HK-2 (cell line): Measurements from ENCODE around the gene WDR6.

Experiments used
- DNase-seq: peaks from one replicate; pipeline ENCODE4 v3.0.0-alpha.2; 2018; ENCODE audit not compliant: unreplicated experiment

The WDR6 gene, protein sequence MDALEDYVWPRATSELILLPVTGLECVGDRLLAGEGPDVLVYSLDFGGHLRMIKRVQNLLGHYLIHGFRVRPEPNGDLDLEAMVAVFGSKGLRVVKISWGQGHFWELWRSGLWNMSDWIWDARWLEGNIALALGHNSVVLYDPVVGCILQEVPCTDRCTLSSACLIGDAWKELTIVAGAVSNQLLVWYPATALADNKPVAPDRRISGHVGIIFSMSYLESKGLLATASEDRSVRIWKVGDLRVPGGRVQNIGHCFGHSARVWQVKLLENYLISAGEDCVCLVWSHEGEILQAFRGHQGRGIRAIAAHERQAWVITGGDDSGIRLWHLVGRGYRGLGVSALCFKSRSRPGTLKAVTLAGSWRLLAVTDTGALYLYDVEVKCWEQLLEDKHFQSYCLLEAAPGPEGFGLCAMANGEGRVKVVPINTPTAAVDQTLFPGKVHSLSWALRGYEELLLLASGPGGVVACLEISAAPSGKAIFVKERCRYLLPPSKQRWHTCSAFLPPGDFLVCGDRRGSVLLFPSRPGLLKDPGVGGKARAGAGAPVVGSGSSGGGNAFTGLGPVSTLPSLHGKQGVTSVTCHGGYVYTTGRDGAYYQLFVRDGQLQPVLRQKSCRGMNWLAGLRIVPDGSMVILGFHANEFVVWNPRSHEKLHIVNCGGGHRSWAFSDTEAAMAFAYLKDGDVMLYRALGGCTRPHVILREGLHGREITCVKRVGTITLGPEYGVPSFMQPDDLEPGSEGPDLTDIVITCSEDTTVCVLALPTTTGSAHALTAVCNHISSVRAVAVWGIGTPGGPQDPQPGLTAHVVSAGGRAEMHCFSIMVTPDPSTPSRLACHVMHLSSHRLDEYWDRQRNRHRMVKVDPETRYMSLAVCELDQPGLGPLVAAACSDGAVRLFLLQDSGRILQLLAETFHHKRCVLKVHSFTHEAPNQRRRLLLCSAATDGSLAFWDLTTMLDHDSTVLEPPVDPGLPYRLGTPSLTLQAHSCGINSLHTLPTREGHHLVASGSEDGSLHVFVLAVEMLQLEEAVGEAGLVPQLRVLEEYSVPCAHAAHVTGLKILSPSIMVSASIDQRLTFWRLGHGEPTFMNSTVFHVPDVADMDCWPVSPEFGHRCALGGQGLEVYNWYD

DNA sequence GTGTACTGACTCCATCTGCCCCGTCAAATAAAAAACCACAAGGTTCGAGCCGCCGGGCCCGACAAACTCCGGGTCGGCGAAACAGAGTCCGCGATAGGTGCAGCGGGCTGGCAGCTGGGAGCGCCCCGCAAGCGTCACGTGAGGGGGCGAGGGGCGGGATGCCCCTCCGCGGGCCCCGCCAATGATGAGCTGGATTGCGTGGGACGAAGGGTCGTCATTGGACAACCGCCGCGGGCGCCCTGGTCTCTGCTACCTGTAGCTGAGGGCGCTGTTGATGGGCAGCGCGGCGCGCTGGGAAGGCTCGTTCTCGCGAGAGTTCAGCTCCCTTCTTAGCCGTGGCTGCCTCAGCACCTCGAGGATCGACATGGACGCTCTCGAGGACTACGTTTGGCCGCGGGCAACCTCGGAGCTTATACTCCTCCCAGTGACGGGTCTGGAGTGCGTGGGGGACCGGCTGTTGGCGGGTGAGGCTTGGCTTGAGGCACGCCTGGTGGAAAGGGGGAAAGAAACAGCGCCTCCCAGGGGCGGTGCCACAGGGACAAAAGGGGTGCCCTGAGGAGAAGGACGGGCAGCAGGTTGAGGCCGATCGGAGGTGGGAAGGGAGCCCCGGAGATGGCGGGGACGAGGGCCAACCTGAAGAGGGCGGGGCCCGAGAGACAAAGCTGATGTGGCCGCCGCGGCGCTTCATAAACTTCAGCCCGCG is at the start of gene WDR6:
Gene WDR6, plus strand, starts transcription at position 324 of the 703 bp plus-strand sequence. Its CDS starts 41 bp downstream, at position 365.
- peak; percentile 94 for DNase-seq

DNA sequence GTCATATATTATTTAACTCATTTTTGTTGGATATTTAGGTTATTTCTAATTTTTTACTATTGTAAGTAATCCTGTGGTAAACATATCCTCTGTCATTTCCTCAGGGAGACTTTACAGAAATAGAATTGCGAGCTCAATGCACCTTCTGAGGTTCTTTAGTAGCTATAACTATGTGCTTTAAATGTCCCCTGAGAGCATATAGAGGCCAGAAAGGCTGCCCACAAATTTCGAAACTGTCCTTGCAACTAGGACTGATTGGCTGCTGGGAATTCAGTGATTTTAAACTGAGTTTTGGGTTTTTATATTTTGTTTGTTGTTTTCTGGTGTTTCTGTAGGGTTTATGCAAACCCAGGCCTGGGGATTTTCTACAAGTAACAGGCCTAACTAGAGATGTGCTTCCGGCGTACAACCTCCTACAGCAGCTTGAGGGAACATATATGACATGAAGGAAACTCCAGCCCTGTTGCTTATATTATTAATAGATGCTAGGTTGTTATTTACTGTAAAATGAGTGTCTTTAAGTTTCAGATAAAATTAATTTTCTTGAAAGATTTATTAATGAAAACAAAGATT is 46.3 kb upstream of the WDR6 start:
- no peak for DNase-seq

DNA sequence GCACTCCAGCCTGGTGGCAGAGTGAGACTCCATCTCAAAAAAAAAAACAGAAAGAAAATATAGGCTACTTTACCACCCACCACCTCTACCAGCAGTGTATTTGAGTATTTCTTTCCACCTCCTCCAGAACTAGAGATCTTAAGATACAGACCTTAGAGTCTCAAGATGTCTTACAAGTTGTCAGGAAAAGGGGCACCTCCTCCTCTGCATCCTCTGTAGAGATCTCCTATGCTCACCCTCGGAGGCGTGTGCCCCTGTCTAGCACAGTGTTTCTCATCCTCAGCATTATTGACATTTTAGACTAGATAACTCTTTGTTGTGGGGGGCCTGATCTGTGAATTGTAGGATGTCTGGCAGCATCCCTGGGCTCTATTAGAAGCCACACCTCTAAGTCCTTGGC is 44.9 kb upstream of the WDR6 start:
- no peak for DNase-seq

DNA sequence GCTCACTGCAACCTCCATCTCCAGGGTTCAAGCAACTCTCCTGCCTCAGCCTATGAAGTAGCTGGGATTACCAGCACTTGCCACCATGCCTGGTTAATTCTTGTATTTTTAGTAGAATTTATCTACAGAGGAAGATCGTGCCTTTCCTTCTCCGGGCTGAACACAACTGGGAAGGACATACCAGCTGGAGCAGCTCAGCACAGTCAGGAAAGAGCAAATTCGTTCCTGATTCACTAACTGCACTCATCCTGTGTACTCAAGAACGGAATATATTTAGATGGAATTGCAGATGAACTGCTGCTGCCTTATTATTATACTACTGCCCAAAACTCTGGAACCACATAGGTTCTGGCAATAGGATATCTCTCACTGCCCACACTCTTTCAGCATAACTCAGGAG is 44.3 kb upstream of the WDR6 start:
- DNase-seq = no peak

DNA sequence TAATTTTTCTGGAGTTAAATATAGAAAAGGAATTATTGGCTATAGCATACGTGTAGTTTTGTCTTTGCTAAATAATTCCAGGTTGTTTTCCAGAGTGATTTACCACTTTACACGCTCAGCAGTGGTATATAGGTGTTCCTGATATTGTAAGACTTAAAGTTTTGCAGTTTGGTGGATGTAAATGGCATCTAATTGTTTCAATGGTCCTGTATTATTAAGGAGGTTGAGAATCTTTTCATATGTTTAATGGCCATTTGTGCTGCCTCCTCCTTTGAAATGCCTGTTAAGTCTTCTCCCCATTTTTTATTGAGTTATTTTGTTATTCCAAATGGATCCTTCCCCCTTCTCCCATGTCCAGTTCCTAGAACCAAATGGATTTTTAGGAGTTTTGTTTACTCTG is 43.6 kb upstream of the WDR6 start:
- DNase-seq = no peak

DNA sequence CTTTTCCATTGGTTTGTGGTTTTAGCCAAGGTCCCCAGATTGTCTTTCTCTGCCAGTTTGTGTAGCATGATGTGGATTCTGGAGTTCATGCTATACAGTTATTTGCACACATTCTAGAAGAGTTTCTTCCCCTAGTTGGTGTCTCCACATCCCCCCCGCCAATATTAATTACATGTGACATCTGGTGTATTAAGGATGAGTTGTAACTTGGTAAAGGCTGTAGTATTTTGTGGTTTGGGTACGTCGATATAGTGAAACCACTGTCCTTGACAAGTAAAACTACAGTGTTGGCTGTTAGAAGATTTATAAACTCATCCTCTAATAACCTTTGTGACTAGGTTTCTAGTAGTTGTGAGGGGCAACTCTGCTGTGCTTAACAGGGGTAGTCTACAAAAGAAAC is 40.8 kb upstream of the WDR6 start:
- DNase-seq = no peak

DNA sequence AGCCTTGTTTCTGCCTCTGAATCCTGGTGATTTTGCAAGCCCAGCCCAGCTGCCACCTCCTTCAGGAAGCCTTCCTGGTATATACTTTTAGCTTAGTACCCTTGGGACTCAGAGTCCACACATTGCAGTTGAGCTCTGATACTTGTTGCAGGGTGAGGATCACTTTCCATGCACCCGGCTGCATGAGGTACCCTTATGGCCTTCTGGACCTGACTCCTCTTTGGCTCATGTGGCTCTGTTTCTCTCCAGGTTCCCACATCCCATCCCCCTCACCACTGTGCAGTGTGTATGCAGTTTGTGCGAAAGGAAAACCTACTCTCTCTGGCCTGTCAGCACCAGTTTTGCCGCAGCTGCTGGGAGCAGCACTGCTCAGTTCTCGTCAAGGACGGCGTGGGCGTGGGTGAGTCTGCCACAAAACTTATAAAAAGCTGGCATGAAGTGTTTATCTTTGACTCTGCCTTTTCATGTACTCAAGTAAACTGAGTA is 40.3 kb upstream of the WDR6 start:
- no peak for DNase-seq

DNA sequence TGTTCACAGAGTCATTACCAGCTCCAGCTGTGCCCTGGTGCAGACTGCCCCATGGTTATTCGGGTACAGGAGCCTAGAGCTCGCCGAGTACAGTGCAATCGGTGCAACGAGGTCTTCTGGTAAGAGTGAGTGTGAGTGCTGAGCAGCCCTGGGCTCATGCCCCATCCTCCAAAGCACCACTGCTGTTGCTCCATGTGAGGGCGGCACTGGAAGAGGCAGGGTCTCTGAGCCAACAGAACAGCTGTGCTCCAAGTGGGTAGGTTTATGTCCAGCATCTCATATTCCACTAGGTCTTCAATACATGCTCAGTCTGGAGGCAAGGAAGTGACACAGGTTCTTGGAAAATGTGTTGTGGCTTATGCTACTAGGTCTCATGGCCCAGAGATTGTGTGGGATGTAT is 36.6 kb upstream of the WDR6 start:
- DNase-seq = no peak

DNA sequence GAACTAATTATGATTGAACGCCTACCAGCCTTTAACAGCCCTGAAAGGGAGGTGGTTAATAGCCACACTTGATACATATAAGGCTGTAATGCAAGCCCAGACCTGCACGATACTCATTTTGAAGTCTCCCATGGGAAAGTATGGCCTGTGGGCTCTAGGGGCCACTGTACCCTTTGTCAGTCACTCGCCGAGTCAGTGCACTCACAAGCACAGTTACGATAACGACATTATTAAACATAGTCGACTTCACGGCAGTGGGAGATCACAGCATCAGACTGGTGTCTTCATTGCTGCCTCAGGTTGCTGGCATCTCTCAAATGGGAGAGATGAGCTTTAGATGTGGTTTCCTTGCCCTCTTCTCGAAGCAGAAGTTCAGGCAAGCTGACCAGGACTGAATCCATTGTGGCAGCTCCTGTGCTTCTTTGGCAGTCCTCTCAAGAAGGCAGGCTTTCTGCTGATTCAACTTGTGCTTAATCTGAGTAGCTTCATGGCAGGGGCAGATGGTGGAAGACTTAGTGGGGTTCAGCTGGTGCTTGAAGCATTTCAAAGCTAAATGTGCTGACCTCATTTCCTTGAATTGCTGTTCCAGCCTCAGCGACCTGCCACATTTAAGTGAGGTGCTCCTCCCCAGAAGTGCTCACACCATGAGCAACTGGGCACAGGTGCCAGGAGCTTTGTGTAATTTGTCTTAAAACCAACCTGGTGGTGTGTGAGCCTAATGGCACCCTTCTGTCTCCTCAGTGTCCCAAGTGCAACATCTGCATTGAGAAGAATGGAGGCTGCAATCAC is 32.9 kb upstream of the WDR6 start:
- no peak for DNase-seq

DNA sequence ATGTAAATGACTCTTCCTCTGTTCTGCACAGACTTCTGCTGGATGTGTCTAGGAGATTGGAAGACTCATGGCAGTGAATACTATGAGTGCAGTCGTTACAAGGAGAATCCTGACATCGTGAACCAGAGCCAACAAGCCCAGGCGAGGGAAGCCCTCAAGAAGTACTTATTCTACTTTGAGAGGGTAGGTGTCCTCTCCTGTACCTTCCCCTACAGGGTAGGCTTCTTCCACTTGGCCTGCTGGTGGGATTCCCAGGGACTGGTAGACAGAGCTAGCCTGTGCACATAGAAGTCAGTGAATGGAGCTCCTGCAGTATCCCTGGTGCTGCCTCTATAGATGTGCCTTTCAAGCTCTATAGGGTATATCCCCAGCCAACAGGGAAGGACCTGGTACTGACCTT is 27.7 kb upstream of the WDR6 start:
- no peak for DNase-seq

DNA sequence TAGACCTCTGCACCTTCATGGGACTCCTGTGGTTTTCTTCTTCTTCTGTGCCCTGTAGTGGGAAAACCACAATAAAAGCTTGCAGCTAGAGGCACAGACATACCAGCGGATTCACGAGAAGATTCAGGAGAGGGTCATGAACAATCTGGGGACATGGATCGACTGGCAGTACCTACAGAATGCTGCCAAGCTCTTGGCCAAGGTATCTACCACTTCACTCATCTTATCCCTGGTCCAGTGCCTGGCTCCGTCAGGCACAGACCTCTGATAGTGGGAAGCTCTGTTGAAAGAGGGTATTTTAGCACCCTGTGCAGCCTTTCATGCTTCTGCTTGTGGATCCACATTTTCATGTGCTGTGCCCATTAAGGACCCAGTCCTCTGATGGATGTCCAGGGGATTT is 26.9 kb upstream of the WDR6 start:
- DNase-seq = no peak

DNA sequence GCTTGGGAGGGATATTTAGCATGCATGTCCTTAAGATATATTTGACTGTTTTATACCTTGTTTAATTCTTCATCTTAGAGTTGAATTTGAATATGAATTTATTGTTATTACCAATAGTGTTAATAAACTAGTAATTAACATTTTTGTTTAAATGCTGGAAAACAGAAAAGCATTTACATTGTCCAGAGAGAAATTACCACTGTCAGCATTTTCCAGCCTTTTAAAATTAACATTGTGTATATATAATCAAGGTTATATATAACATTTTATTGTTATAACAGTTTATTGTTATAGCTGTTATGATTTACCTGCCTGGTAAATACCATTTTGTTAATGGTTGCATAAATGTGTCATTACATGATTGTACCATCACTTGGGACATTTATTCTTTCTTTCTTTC is 25.2 kb upstream of the WDR6 start:
- DNase-seq = no peak

DNA sequence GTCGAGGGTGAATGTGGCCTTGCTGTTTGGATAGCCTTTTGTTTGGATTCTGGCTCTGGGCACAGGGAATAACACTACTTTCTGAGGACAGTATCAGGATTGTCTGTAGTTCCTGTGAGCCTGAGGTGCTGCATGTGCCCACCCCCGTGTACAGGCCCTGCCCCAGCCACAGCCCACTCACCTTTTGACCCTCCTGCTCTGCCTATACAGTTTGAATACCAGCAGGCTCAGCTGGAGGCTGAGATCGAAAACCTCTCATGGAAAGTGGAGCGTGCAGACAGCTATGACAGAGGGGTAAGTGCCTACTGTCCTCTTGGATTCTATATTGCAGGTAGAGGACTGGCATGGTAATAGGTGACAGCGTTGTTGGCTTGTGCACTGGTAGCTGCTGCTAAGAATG is 24.5 kb upstream of the WDR6 start:
- DNase-seq = no peak

DNA sequence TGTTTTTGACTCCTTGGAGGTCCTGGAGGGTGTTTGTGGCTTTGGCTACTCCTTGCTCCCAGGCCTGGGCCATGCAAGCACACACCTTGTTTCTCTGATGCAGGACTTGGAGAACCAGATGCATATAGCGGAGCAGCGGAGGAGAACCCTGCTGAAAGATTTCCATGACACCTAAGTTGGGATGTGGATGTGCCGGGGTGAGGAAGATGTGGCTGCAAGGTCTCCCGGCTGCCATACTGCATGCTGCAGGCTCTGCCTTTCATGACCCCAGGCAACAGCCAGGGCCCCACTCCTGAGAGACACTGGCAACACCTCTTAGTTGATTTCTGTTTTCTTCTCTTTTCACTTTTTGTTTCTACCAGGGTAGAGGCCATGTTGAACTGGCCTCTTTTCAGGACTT is 24.1 kb upstream of the WDR6 start:
- no peak for DNase-seq

DNA sequence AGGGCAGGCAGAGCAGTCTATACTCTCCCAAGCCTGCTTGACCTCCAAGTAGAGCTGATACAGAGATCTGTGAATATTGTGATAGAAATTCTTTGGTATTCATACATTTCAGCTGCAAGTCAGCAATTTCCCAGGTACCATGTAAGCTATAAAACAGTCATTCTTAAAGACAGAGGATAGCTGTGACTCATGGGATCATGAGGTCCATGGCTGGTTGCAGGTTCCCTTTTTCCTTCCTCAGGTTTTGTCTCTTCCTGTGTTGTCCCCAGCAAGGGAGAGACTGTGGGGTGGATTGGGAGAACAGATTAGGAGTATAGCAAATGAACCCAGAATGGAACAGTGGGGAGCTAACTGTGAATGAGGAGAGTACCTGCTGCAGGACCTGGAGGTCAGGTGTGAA is 22.5 kb upstream of the WDR6 start:
- DNase-seq = no peak

DNA sequence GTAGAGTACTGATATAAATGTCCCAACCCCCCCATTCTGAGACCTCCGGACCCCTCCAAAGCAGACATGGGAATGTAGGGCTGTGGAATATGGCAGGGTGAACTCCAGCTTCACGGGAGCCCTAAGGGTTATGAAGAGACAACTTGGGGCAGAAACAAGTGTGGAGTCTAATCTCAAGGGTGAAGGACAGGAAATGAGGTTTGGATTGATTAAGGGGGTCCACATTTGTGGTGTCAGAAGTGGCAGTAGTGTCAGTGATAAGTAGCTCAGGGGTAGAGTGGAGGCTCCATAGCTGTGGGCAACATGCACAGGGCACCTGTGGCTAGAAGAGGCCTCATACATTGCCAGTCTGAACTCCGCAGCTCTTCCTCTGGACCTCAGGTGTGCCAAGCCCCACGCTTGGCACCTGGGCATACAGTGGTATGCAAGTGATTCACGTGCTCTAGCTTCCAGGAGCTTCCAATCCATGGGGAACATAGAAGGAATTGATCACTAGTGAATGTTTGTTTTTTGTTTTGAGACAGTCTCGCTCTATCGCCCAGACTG is 21.3 kb upstream of the WDR6 start:
- DNase-seq = no peak

DNA sequence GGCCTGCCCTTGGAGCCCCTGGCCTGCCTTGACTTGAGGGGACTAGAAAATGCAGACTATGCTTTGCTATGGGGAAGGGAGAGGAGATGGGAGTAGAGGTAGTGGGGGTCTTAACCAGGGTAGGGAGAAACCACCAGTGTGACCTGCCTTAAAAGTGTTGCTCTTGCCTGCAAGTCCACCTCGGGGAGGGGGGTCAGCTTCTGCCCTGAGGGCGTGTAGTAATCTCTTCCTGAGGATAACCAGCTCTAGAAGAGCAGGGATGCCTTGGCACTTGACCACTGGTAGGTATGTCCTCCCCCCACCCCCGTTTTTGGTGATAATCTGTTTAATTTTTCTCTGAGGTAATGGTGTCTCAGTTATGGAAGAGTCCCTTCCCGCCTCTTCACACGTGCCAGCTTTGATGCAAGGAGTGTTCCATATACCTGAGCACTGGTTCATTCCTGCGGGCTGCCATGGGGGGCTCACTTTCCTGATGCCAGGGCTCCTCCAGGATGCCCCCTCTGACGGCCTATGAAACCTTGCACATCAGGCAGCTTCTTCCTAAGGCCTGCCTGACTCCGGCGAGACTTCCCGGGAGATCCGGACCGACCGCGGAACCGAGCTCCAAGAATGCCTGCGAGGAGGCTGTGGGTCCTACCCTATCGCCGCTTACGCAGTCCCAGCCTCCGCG is 17.9 kb upstream of the WDR6 start:
- DNase-seq = peak; percentile 22

DNA sequence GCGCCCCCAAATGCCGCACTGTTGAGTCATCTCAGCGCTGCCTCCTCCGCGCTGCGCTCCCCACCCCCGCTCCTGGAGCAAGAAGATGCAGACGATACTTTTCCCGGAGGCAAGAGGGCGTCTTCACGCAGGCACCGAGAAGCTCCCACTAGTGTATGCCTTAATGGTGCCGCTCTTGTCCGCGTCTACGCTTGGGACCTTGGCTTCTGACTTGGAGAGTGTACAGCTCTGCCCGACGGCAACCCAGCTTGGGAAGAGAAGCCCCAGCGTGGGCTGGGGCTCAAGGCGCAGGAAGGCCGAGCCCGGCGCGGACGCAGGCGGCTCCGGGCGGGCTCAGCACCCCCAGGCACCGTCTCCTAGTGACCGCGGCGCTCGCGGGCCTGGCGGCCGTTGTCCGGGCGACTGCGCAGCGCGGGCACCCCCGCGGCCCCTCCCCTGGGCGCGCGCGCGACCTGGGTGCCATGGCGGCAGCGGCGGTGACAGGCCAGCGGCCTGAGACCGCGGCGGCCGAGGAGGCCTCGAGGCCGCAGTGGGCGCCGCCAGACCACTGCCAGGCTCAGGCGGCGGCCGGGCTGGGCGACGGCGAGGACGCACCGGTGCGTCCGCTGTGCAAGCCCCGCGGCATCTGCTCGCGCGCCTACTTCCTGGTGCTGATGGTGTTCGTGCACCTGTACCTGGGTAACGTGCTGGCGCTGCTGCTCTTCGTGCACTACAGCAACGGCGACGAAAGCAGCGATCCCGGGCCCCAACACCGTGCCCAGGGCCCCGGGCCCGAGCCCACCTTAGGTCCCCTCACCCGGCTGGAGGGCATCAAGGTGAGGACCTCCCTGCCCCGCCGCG is 17.2 kb upstream of the WDR6 start, which contains the start of gene P4HTM:
Gene P4HTM, plus strand, starts transcription at position 446 of the 840 bp plus-strand sequence. Its CDS starts 16 bp downstream, at position 462.
- peak; percentile 87 for DNase-seq
